Naive thymus-derived CD4-positive, alpha-beta T cell (primary cell): ENCODE results near the gene CIB2. TPM values are rescaled to one million over a fixed set of nuclear protein-coding genes. Genes with fewer than 3 reads are reported as not detected.
A peak's percentile ranks its signal among the peaks of the same experiment; 100 is the strongest.

Experiments used
- ATAC-seq: fragments of 150-1000 bp; cut with Tn5 transposase; 2 replicates; pipeline ENCODE4 v1.10.0; 2021; ENCODE audit warnings: mild to moderate bottlenecking, moderate library complexity
- CTCF ChIA-PET: fragments of 350-600 bp; sonication (Branson Sonifier 250); formaldehyde crosslinking; loops from one replicate; lab custom pipeline; 2021; ENCODE audit warnings: antibody characterized with exemption; lab: Charles Lee
- POLR2A ChIA-PET: fragments of 350-600 bp; sonication (Branson Sonifier 250); formaldehyde crosslinking; loops from one replicate; lab custom pipeline; 2021; ENCODE audit warnings: antibody characterized with exemption, inconsistent platforms; lab: Charles Lee
- DNase-seq, 9 donors: peaks; one replicate each; pipeline versions ENCODE4 v3.0.0 to v3.0.0-alpha.2; 2020 to 2022; ENCODE audit warnings: mixed read lengths in 1 of 9
- H3K27ac ChIP-seq: one replicate; pipeline ENCODE4 v1.7.0; 2013; ENCODE audit warnings: mild to moderate bottlenecking, low read depth, low read length, moderate library complexity
- H3K27me3 ChIP-seq, 2 donors: one replicate each; pipeline ENCODE4 v1.7.0; 2013; ENCODE audit warnings: low read length in 2 of 2, mild to moderate bottlenecking in 2 of 2, moderate library complexity in 2 of 2; ENCODE audit not compliant: control insufficient read depth in 2 of 2, insufficient read depth in 2 of 2
- H3K36me3 ChIP-seq, 3 experiments: 1 replicate in 2 of 3; 2 replicates in 1 of 3; pipeline ENCODE4 v1.7.0; 2013; ENCODE audit warnings: low read length in 3 of 3, mild to moderate bottlenecking in 3 of 3, moderate library complexity in 1 of 3; ENCODE audit not compliant: insufficient read depth in 3 of 3, control insufficient read depth in 2 of 3
- H3K4me1 ChIP-seq, 2 donors: one replicate each; pipeline ENCODE4 v1.7.0; 2013; ENCODE audit warnings: low read length in 2 of 2, mild to moderate bottlenecking in 2 of 2, moderate library complexity in 1 of 2; ENCODE audit not compliant: control insufficient read depth in 2 of 2, insufficient read depth in 2 of 2
- H3K4me3 ChIP-seq: 2 replicates; pipeline ENCODE4 v1.7.0; 2013; ENCODE audit warnings: mild to moderate bottlenecking, low read length
- H3K9me3 ChIP-seq, 3 experiments: 1 replicate in 2 of 3; 2 replicates in 1 of 3; pipeline ENCODE4 v1.7.0; 2013; ENCODE audit warnings: low read length in 3 of 3; ENCODE audit not compliant: control insufficient read depth in 2 of 3
- H3K27ac Mint-ChIP-seq, 9 donors: one replicate each; pipeline ENCODE4 v1.8.0; 2020 to 2022; ENCODE audit warnings: mixed read lengths in 9 of 9, mild to moderate bottlenecking in 8 of 9, moderate library complexity in 5 of 9, inconsistent platforms in 2 of 9
- H3K27me3 Mint-ChIP-seq, 5 donors: one replicate each; pipeline ENCODE4 v1.8.0; 2021 to 2022; ENCODE audit warnings: mixed read lengths in 5 of 5, mild to moderate bottlenecking in 1 of 5
- H3K36me3 Mint-ChIP-seq, 5 donors: one replicate each; pipeline ENCODE4 v1.8.0; 2020 to 2022; ENCODE audit warnings: mixed read lengths in 5 of 5, mild to moderate bottlenecking in 3 of 5, inconsistent platforms in 1 of 5
- H3K4me1 Mint-ChIP-seq, 7 donors: one replicate each; pipeline ENCODE4 v1.8.0; 2020 to 2022; ENCODE audit warnings: mixed read lengths in 7 of 7, mild to moderate bottlenecking in 3 of 7, inconsistent platforms in 1 of 7
- H3K4me3 Mint-ChIP-seq, 10 donors: one replicate each; pipeline ENCODE4 v1.8.0; 2020 to 2022; ENCODE audit warnings: mild to moderate bottlenecking in 10 of 10, mixed read lengths in 10 of 10, moderate library complexity in 6 of 10, inconsistent platforms in 2 of 10
- H3K9me3 Mint-ChIP-seq, 11 donors: one replicate each; pipeline ENCODE4 v1.8.0; 2020 to 2022; ENCODE audit warnings: mixed read lengths in 11 of 11, mild to moderate bottlenecking in 4 of 11, inconsistent platforms in 1 of 11, moderate library complexity in 1 of 11
- intact Hi-C, 2 donors: fragments of 100-400 bp; cut with micrococcal nuclease; formaldehyde crosslinking; loops; one replicate each; pipeline ENCODE4 v1.15.1; 2023
- polyA plus RNA-seq, 2 donors: library from polyadenylated mRNA; unstranded; fragments of 300-500 nt; fragmentation: Illumina TruSeq; gene quantifications; one replicate each; pipeline ENCODE4 v1.2.3, GENCODE V29; 2021
- total RNA-seq, 6 experiments: library from RNA in 5 of 6; stranded (reverse) in 5 of 6; gene quantifications; 1 replicate in 5 of 6; 2 replicates in 1 of 6; pipeline ENCODE4 v1.2.3 and lab custom pipeline; 2021 to 2026

The CIB2 gene
- total and polyA plus RNA-seq, 7 experiments from 2014 or later, result 1.0 to 2.1 (median 1.8) TPM

DNA sequence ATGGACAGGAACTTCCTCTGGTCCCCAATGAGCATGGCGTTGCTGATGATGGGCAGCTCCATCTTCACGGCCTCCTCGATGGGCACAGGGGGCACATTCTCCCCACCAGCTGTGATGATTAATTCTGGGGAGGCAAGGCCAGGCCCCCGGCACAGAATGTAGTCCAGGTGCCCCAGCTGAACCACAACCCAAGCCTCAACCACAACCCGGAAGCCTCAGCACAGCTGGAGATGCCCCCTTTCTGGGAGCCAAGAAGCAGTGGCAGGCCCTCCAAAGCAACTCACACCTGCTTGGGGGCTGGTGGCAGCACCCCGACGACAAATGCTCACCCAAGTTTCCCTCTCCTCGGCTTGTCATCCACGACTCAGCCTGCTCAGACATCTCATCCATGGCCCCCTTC is 43.2 kb upstream of the CIB2 start:
- Mint-ChIP-seq H3K36me3 (peaks cover under 1 to 35% (median 35%) of the 10 kb centered on the region in 5 donors), H3K4me1 (peaks cover 19 to 51% (median 24%) of the 10 kb centered on the region in 7 donors), H3K27me3 (no peaks in the 10 kb centered on the region), H3K27ac (peak overlapping the region in 4 of 9 donors; percentile 36 to 67 (median 55)), H3K4me3 (peak overlapping the region in 4 of 10 donors; percentile 10 to 31 (median 22)), H3K9me3 (peaks cover 0 to 2% (median 0%) of the 10 kb centered on the region in 11 donors)
- Histone ChIP-seq H3K4me1 (peaks cover 0 to 17% of the 10 kb centered on the region in 2 donors), H3K9me3 (no peaks in the 10 kb centered on the region), H3K36me3 (peaks cover 0 to 33% (median 0%) of the 10 kb centered on the region in 3 experiments), H3K27ac (no peak overlapping the region), H3K27me3 (no peaks in the 10 kb centered on the region), H3K4me3 (no peak overlapping the region)
- no peak for ATAC-seq
- ChIA-PET POLR2A (no interaction called here), CTCF (interaction anchor here (0.5 kb wide), 1 partner anchor 61 kb away, joined by 4 read pairs; no protein-coding TSS in a partner anchor)
- DNase-seq, result no peak
- intact Hi-C loops, result no loop called here

- no peaks in the 10 kb centered on the region for H3K27me3 ChIP-seq
- intact Hi-C loops, result no loop called here
- no peak overlapping the region for H3K27ac Mint-ChIP-seq
- no peaks in the 10 kb centered on the region for H3K9me3 ChIP-seq
- peaks cover 9 to 54% (median 50%) of the 10 kb centered on the region in 5 donors for H3K36me3 Mint-ChIP-seq
- DNase-seq (no peak), ATAC-seq (no peak)
- H3K4me3 Mint-ChIP-seq, result no peak overlapping the region
- H3K27ac ChIP-seq, result no peak overlapping the region
- H3K4me1 ChIP-seq, result peaks cover 8 to 26% of the 10 kb centered on the region in 2 donors
- peaks cover 0 to 33% (median 8%) of the 10 kb centered on the region in 3 experiments for H3K36me3 ChIP-seq
- no peak overlapping the region for H3K4me3 ChIP-seq
- H3K9me3 Mint-ChIP-seq, result peaks cover 0 to 2% (median 0%) of the 10 kb centered on the region in 11 donors
- ChIA-PET POLR2A (interaction anchor here (0.9 kb wide), 1 partner anchor 10 kb away, joined by 4 read pairs; no protein-coding TSS in a partner anchor), CTCF (no interaction called here)
- H3K4me1 Mint-ChIP-seq, result peaks cover 25 to 64% (median 38%) of the 10 kb centered on the region in 7 donors
- H3K27me3 Mint-ChIP-seq, result no peaks in the 10 kb centered on the region
Measured at GRCh38 chr15:78171864-78172472, 40.7 kb upstream of the CIB2 start.

- no peaks in the 10 kb centered on the region for H3K27me3 ChIP-seq
- Mint-ChIP-seq H3K27ac (peak overlapping the region in 1 of 9 donors; percentile 14), H3K27me3 (no peaks in the 10 kb centered on the region), H3K9me3 (peaks cover 0 to 2% (median 0%) of the 10 kb centered on the region in 11 donors), H3K4me3 (no peak overlapping the region), H3K36me3 (peaks cover 11 to 60% (median 57%) of the 10 kb centered on the region in 5 donors), H3K4me1 (peaks cover 25 to 72% (median 38%) of the 10 kb centered on the region in 7 donors)
- peaks cover 8 to 26% of the 10 kb centered on the region in 2 donors for H3K4me1 ChIP-seq
- no peak overlapping the region for H3K4me3 ChIP-seq
- H3K27ac ChIP-seq, result no peak overlapping the region
- CTCF ChIA-PET, result interaction anchor here (0.5 to 0.7 kb wide), 2 partner anchors 55 to 70 kb away, joined by 3 to 5 read pairs; no protein-coding TSS in a partner anchor
- intact Hi-C loops, result no loop called here
- H3K9me3 ChIP-seq, result no peaks in the 10 kb centered on the region
- POLR2A ChIA-PET, result interaction anchor here (0.7 kb wide), 1 partner anchor 10 kb away, joined by 3 read pairs; no protein-coding TSS in a partner anchor
- peaks cover 4 to 41% (median 8%) of the 10 kb centered on the region in 3 experiments for H3K36me3 ChIP-seq
- ATAC-seq (peak; percentile 66), DNase-seq (no peak)
Measured at GRCh38 chr15:78170848-78171773, 39.9 kb upstream of the CIB2 start.

GRCh38 chr15:78168608-78169007 is 37.4 kb upstream of the CIB2 start:
- intact Hi-C loops, result loop anchor here in 1 of 2 donors (5.0 kb wide), 1 partner anchor 36 kb away; the partner anchor contains the start of gene CIB2
- peak overlapping the region in 3 of 9 donors; percentile 28 to 51 (median 31) for H3K27ac Mint-ChIP-seq
- ChIA-PET CTCF (interaction anchor here (0.7 kb wide), 1 partner anchor 26 kb away, joined by 4 read pairs; no protein-coding TSS in a partner anchor), POLR2A (no interaction called here)
- H3K4me1 ChIP-seq, result peaks cover 8 to 15% of the 10 kb centered on the region in 2 donors
- peaks cover 15 to 73% (median 65%) of the 10 kb centered on the region in 5 donors for H3K36me3 Mint-ChIP-seq
- ATAC-seq (no peak), DNase-seq (no peak)
- H3K36me3 ChIP-seq, result peaks cover 8 to 57% (median 13%) of the 10 kb centered on the region in 3 experiments
- no peaks in the 10 kb centered on the region for H3K27me3 ChIP-seq
- no peaks in the 10 kb centered on the region for H3K27me3 Mint-ChIP-seq
- no peak overlapping the region for H3K4me3 Mint-ChIP-seq
- peaks cover 10 to 59% (median 22%) of the 10 kb centered on the region in 7 donors for H3K4me1 Mint-ChIP-seq
- no peak overlapping the region for H3K27ac ChIP-seq
- H3K9me3 Mint-ChIP-seq, result peaks cover 0 to 2% (median 0%) of the 10 kb centered on the region in 11 donors
- H3K9me3 ChIP-seq, result no peaks in the 10 kb centered on the region
- H3K4me3 ChIP-seq, result no peak overlapping the region

- H3K4me3 ChIP-seq, result no peak overlapping the region
- CTCF ChIA-PET, result interaction anchor here (0.8 to 1.6 kb wide), 2 partner anchors 28 to 645 kb away, joined by 5 to 6 read pairs; no protein-coding TSS in a partner anchor
- intact Hi-C loops, result loop anchor here (1.0 to 5.0 kb wide), 3 partner anchors 18 to 35 kb away; partner anchors contain the start of genes IDH3A (in 2 of the 2) and CIB2 (in 1 of the 2)
Measured at GRCh38 chr15:78167227-78167888, 36.1 kb upstream of the CIB2 start.

More at GRCh38 chr15:78167227-78167888, 36.1 kb upstream of the CIB2 start:
- H3K27ac Mint-ChIP-seq, result peak overlapping the region in 7 of 9 donors; percentile 3 to 63 (median 47)
- Histone ChIP-seq H3K9me3 (no peaks in the 10 kb centered on the region), H3K36me3 (peaks cover 8 to 58% (median 13%) of the 10 kb centered on the region in 3 experiments), H3K4me1 (peaks cover 8 to 10% of the 10 kb centered on the region in 2 donors), H3K27me3 (no peaks in the 10 kb centered on the region), H3K27ac (no peak overlapping the region)
- H3K36me3 Mint-ChIP-seq, result peaks cover 15 to 74% (median 61%) of the 10 kb centered on the region in 5 donors
- peak; percentile 63 for ATAC-seq
- peak overlapping the region in 8 of 10 donors; percentile 5 to 54 (median 19) for H3K4me3 Mint-ChIP-seq
- H3K27me3 Mint-ChIP-seq, result no peaks in the 10 kb centered on the region
- peaks cover 0 to 2% (median 0%) of the 10 kb centered on the region in 11 donors for H3K9me3 Mint-ChIP-seq
- H3K4me1 Mint-ChIP-seq, result peaks cover 6 to 48% (median 13%) of the 10 kb centered on the region in 7 donors
- POLR2A ChIA-PET, result interaction anchor here (1.1 to 1.3 kb wide), 2 partner anchors 9 to 19 kb away, joined by 3 to 4 read pairs; no protein-coding TSS in a partner anchor
- DNase-seq, result peak in 6 of 9 donors; percentile 20 to 57 (median 46)
